HEK293T (cell line): ENCODE measurements around the gene ARHGDIG.

Experiments used
- CTCF ChIA-PET: fragments of 350-600 bp; formaldehyde crosslinking; extraction: SDS; loops from one replicate; lab custom pipeline; 2021; ENCODE audit warnings: antibody characterized with exemption, inconsistent platforms; lab: Yijun Ruan, JAX
- POLR2A ChIA-PET: fragments of 350-600 bp; formaldehyde crosslinking; extraction: SDS; loops from one replicate; lab custom pipeline; 2020; ENCODE audit warnings: antibody characterized with exemption, inconsistent platforms; lab: Yijun Ruan, JAX
- DNase-seq: peaks from one replicate; pipeline ENCODE4 v3.0.0; 2012; ENCODE audit warnings: mixed read lengths; ENCODE audit errors: extremely low spot score
- ARNT ChIP-seq: fragments of 450-650 bp; IDR thresholded peaks from 2 replicates; pipeline ENCODE4 v1.6.1; 2017; ENCODE audit warnings: mild to moderate bottlenecking
- BHLHE40 ChIP-seq: fragments of 450-650 bp; IDR thresholded peaks from 2 replicates; pipeline ENCODE4 v1.6.1; 2016; ENCODE audit warnings: mild to moderate bottlenecking, moderate library complexity, borderline replicate concordance
- CTBP1 ChIP-seq: fragments of 450-650 bp; IDR thresholded peaks from 2 replicates; pipeline ENCODE4 v1.6.1; 2016; ENCODE audit warnings: borderline replicate concordance
- ELF4 ChIP-seq: fragments of 450-650 bp; IDR thresholded peaks from 2 replicates; pipeline ENCODE4 v1.6.1; 2017; ENCODE audit warnings: antibody characterized with exemption
- FOXA1 ChIP-seq: fragments of 450-650 bp; IDR thresholded peaks from 2 replicates; pipeline ENCODE4 v1.6.1; 2016; ENCODE audit warnings: mild to moderate bottlenecking
- FOXK2 ChIP-seq: fragments of 450-650 bp; IDR thresholded peaks from 2 replicates; pipeline ENCODE4 v1.6.1; 2016; ENCODE audit warnings: mild to moderate bottlenecking
- FOXM1 ChIP-seq: fragments of 450-650 bp; IDR thresholded peaks from 2 replicates; pipeline ENCODE4 v1.6.1; 2017; ENCODE audit warnings: mild to moderate bottlenecking, borderline replicate concordance
- HDGF ChIP-seq: fragments of 450-650 bp; IDR thresholded peaks from 2 replicates; pipeline ENCODE4 v1.6.1; 2017; ENCODE audit warnings: antibody characterized with exemption, borderline replicate concordance
- L3MBTL2 ChIP-seq: fragments of 450-650 bp; conservative IDR thresholded peaks from 2 replicates; pipeline ENCODE4 v1.6.1; 2016; ENCODE audit warnings: mild to moderate bottlenecking
- LEF1 ChIP-seq: fragments of 450-650 bp; IDR thresholded peaks from 2 replicates; pipeline ENCODE4 v1.6.1; 2017; ENCODE audit warnings: mild to moderate bottlenecking, borderline replicate concordance
- NFRKB ChIP-seq: fragments of 450-650 bp; IDR thresholded peaks from 2 replicates; pipeline ENCODE4 v1.6.1; 2016; ENCODE audit warnings: mild to moderate bottlenecking, moderate library complexity
- PKNOX1 ChIP-seq: fragments of 450-650 bp; IDR thresholded peaks from 2 replicates; pipeline ENCODE4 v1.6.1; 2016
- SP1 ChIP-seq: fragments of 450-650 bp; IDR thresholded peaks from 2 replicates; pipeline ENCODE4 v1.6.1; 2017
- SUZ12 ChIP-seq: fragments of 450-650 bp; IDR thresholded peaks from 2 replicates; pipeline ENCODE4 v1.6.1; 2016; ENCODE audit warnings: mild to moderate bottlenecking
- TARDBP ChIP-seq: fragments of 450-650 bp; IDR thresholded peaks from 2 replicates; pipeline ENCODE4 v1.6.1; 2016
- ZNF384 ChIP-seq: fragments of 450-650 bp; IDR thresholded peaks from 2 replicates; pipeline ENCODE4 v1.6.1; 2016

ARHGDIG gene

GRCh38 chr16:282491-282890 is 2.1 kb downstream of the ARHGDIG start:
- POLR2A ChIA-PET = no interaction called here
- TF ChIP-seq ELF4 = no peak
- no peak for TF ChIP-seq PKNOX1
- no peak for TF ChIP-seq FOXK2
- no peak for TF ChIP-seq BHLHE40
- DNase-seq = no peak
- CTCF ChIA-PET = no interaction called here

- CTCF ChIA-PET = no interaction called here
- DNase-seq = no peak
- POLR2A ChIA-PET = no interaction called here
- TF ChIP-seq BHLHE40 (no peak), FOXM1 (no peak), LEF1 (no peak), ARNT (no peak), ELF4 (no peak), SUZ12 (no peak)
Observed at GRCh38 chr16:283033-283805, 2.8 kb downstream of the ARHGDIG start, which contains the start of gene PDIA2. TSS of gene PDIA2 (plus strand) at chr16:283164. CDS start at chr16:283170, 6 bp downstream.

- TF ChIP-seq TARDBP (no peak), FOXM1 (no peak), L3MBTL2 (no peak), ZNF384 (no peak), FOXA1 (no peak), SUZ12 (no peak), ELF4 (no peak), NFRKB (no peak), SP1 (no peak), FOXK2 (no peak), HDGF (no peak), LEF1 (no peak), BHLHE40 (no peak)
- POLR2A ChIA-PET = no interaction called here
- no peak for DNase-seq
- CTCF ChIA-PET = no interaction called here
Observed at GRCh38 chr16:284204-285120, 4.1 kb downstream of the ARHGDIG start.

- no peak for DNase-seq
- TF ChIP-seq HDGF = no peak
- TF ChIP-seq TARDBP = no peak
- no peak for TF ChIP-seq ARNT
- no peak for TF ChIP-seq CTBP1
- no peak for TF ChIP-seq PKNOX1
- no peak for TF ChIP-seq ZNF384
- TF ChIP-seq L3MBTL2 = no peak
- no peak for TF ChIP-seq FOXM1
- TF ChIP-seq SP1 = no peak
- TF ChIP-seq FOXA1 = no peak
- TF ChIP-seq BHLHE40 = no peak
- no peak for TF ChIP-seq SUZ12
- TF ChIP-seq NFRKB = no peak
- no peak for TF ChIP-seq LEF1
- no peak for TF ChIP-seq ELF4
- no peak for TF ChIP-seq FOXK2
- ChIA-PET POLR2A (no interaction called here), CTCF (no interaction called here)
Observed at GRCh38 chr16:285146-286055, 5.0 kb downstream of the ARHGDIG start.

- ChIA-PET CTCF (no interaction called here), POLR2A (no interaction called here)
- no peak for DNase-seq
- no peak for TF ChIP-seq FOXK2
- TF ChIP-seq CTBP1 = no peak
- TF ChIP-seq ELF4 = no peak
Observed at GRCh38 chr16:286491-287297, 6.3 kb downstream of the ARHGDIG start.
